Transverse colon (tissue), 4 donors: Measurements from ENCODE around the gene C1orf198.

Experiments used
- EP300 ChIP-seq: sonication (generic); formaldehyde crosslinking; IDR thresholded peaks from one replicate; pipeline ENCODE4 v1.6.1; 2017; ENCODE audit warnings: antibody characterized with exemption, low read depth
- POLR2A ChIP-seq: fragments of 450-650 bp; IDR thresholded peaks from one replicate; pipeline ENCODE4 v1.6.1; 2016; ENCODE audit warnings: antibody characterized with exemption, mild to moderate bottlenecking, moderate library complexity
- POLR2AphosphoS5 ChIP-seq, 3 donors: sonication (generic); formaldehyde crosslinking; IDR thresholded peaks; one replicate each; pipeline ENCODE4 v1.6.1; 2016; ENCODE audit warnings: antibody characterized with exemption in 3 of 3
- TF ChIP-seq, protein P1 (sequence below), 5 experiments: fragments of 200-600 bp in 3 of 5; fragments of 450-650 bp in 2 of 5; sonication (generic) in 3 of 5; IDR thresholded peaks; 1 replicate in 2 of 5; 2 replicates in 3 of 5; pipeline ENCODE4 v1.5.1; 2016 to 2017; ENCODE audit warnings: antibody characterized with exemption in 5 of 5, inconsistent platforms in 3 of 5, mild to moderate bottlenecking in 2 of 5, moderate library complexity in 1 of 5

DNA sequence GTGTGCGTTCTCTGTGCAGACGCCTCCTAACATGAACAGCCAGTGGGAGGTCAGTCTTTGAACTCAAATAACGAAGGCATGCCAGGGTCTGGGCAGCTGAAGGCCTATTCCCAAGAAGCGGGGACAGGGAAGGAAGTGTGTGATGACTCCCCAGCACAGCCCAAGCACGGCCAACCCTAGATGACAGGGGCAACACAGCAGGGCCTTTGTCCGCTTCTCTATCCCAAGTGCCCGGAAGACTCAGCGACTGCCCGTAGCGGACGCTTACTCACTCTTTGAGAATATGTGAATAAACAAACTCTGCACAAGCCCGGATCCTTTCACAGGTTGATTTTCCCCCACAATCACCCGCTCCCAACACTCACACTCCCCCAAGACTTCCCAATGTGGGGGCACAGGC lies 11.2 kb downstream of the C1orf198 start:
- TF ChIP-seq, protein P1, sequence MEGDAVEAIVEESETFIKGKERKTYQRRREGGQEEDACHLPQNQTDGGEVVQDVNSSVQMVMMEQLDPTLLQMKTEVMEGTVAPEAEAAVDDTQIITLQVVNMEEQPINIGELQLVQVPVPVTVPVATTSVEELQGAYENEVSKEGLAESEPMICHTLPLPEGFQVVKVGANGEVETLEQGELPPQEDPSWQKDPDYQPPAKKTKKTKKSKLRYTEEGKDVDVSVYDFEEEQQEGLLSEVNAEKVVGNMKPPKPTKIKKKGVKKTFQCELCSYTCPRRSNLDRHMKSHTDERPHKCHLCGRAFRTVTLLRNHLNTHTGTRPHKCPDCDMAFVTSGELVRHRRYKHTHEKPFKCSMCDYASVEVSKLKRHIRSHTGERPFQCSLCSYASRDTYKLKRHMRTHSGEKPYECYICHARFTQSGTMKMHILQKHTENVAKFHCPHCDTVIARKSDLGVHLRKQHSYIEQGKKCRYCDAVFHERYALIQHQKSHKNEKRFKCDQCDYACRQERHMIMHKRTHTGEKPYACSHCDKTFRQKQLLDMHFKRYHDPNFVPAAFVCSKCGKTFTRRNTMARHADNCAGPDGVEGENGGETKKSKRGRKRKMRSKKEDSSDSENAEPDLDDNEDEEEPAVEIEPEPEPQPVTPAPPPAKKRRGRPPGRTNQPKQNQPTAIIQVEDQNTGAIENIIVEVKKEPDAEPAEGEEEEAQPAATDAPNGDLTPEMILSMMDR (IDR thresholded peaks at IDR 0.05) = no peak
- TF ChIP-seq POLR2AphosphoS5 (IDR thresholded peaks at IDR 0.05) (no peak), EP300 (no peak), POLR2A (no peak)
